Measurements from ENCODE around the gene COL21A1. TPM values are rescaled to one million over a fixed set of nuclear protein-coding genes. Genes with fewer than 3 reads are reported as not detected.

The COL21A1 gene
- total RNA-seq, 1 donor from 2014 or later = 20.0 TPM

GRCh38 chr6:56079751-56080540 lies 167.4 kb downstream of the COL21A1 start:
- intact Hi-C loops (cut with DNase I) = no loop called here
- DNase-seq (ENCODE audit: missing footprints) (no peak), ATAC-seq (no peak)

DNA sequence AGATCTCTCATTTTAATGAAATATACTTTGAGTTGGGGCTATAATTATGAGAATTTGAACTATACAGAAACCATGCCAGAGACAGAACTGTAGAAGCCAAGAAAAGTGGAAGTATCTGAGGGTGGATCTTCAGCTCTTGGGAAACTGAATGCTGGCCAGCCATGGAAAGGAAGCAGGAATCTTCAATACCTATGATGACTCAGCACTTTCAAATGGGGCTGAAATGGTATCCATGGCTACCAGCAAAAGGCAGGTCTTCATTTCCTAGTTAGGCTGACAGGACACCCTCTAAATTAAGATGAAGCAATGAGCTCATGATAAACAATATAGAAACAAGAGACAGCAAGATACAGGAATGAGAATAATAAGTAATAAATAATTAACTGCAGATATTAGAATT lies 171.3 kb downstream of the COL21A1 start:
- ATAC-seq (no peak), DNase-seq (ENCODE audit: missing footprints) (no peak)
- intact Hi-C loops (cut with DNase I) = no loop called here

- intact Hi-C loops (cut with DNase I) = no loop called here
- DNase-seq (ENCODE audit: missing footprints) (no peak), ATAC-seq (no peak)
Observed at GRCh38 chr6:56073761-56074160, 173.6 kb downstream of the COL21A1 start.

DNA sequence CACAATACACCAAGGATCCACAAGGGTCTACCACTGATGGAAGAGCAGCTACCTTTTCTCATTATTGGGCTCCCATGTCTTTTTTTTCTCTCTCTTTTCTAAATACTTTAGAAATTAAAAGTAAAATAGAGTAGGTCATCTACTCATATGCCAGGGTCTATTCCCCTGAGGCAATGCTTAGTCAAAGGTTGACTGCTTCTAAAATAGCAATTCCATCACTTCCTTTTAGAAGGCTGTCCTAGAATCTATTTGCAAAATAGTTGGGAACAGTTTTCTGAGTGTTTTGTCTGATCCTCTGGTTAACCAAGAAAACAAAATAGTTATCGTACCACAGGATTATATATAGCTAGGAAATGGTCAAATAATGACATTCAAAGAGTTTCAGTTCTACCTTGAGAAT lies 174.1 kb downstream of the COL21A1 start:
- no peak for DNase-seq (ENCODE audit: missing footprints)
- intact Hi-C loops (cut with DNase I) = no loop called here

GRCh38 chr6:56072856-56073255 lies 174.5 kb downstream of the COL21A1 start:
- no peak for DNase-seq (ENCODE audit: missing footprints)
- peak; percentile 69 for ATAC-seq
- intact Hi-C loops (cut with DNase I) = no loop called here

More for the DNA sequence above, 174.1 kb downstream of the COL21A1 start:
- ATAC-seq = no peak

DNA sequence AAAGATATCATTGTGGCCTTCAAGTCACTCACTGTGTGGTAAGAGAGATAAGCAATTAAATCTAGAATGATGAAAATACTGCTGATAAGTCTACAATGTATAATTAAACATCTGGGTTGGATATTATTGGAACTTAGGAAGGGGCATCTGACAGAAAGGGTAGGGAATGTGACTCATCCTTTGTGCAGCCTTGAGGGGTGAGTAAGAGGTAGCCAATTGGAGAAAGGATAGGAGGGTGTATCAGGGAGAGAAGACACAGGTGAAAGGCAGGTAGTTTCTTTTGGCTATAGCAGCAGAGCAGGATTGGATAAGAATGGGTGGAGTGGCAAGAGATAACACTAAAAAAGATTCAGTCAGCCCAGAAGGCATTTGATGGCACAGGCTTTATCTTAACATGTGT lies 182.0 kb downstream of the COL21A1 start:
- DNase-seq (ENCODE audit: missing footprints) (no peak), ATAC-seq (no peak)
- intact Hi-C loops (cut with DNase I) = no loop called here

DNA sequence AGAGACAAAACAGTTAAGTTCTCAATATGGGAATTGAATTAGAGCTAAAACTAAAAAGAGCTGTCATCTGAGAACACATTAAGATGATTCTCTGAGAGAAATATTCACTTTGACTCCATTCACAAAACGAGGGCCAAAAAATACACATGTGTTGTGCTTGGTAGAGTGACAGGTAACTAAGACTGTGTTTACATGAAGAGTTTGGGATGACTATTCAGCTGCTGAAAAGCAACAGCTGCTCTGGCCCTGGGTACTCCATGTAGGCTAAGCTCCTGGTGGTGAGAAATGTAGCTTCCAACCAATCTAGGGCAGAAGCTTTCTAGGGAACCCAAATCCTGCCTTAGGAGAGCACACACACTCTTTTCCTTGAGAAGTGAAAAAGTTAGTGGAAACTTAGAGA lies 184.5 kb downstream of the COL21A1 start:
- ATAC-seq (no peak), DNase-seq (ENCODE audit: missing footprints) (no peak)
- intact Hi-C loops (cut with DNase I) = no loop called here

- ATAC-seq = no peak
- intact Hi-C loops (cut with DNase I) = no loop called here
- no peak for DNase-seq (ENCODE audit: missing footprints)
Observed at GRCh38 chr6:56058636-56059035, 188.7 kb downstream of the COL21A1 start.

DNA sequence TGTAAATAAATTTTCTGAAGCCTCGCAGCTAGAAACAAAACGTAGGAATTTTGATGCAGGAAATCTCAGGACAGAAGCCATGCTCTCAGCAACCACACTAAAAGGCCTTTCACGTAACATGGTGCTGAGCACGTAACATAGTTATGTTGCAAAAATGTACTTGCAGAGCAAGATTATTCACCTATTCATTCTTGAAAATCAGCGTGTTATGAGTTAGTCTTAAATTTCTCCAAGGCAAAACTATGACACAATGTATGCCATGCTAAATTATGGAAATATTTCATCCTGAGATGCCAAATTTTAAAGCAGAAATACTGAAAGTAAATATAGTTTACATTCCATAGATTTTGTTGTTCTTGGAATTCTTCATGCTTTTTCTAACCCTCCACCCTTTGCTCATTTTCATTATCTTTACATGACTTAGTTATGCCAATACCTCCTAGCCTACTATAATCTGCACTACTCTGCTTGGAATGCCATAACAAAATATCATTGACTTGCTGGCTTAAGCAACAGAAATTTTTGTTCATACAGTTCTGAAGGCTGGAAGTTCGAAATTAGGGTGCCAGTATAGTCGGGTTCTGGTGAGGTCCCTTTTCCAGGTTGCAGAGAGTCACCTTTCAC lies 192.2 kb downstream of the COL21A1 start:
- intact Hi-C loops (cut with DNase I) = no loop called here
- DNase-seq (ENCODE audit: missing footprints) = no peak
- no peak for ATAC-seq

GRCh38 chr6:56051202-56051598 lies 196.2 kb downstream of the COL21A1 start:
- ATAC-seq = no peak
- intact Hi-C loops (cut with DNase I) = no loop called here
- DNase-seq (ENCODE audit: missing footprints) = no peak

DNA sequence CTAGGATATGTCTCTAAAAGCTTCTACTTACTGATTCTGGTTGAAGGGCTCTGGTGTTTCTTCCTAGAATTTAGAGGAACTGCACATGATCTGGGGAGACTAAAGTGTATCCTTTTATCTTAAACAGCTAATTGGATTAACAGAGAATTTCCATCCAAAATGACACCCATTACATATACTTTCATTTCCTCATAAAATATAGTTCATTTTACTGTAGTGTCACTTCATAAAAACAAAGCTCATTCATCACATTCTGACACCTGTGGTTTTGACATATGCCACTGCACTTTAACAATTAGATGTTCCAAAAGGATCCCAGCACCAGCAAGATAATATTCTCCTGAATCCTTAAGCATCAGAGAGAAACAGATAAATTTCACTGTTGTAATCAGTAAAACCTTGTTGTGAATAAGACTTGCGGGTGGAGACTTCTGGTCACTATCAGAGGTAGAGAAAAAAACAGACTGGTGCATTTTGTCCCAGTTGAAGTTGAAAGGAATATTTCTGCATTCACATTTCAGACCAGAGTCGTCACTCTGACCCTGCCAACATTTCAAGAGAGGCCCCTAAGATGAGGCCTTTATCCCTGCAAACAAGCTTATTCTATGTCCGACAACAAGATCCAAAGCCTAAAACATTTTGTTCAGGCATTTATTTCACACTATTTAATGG lies 196.7 kb downstream of the COL21A1 start:
- ATAC-seq (no peak), DNase-seq (ENCODE audit: missing footprints) (no peak)
- intact Hi-C loops (cut with DNase I) = no loop called here

DNA sequence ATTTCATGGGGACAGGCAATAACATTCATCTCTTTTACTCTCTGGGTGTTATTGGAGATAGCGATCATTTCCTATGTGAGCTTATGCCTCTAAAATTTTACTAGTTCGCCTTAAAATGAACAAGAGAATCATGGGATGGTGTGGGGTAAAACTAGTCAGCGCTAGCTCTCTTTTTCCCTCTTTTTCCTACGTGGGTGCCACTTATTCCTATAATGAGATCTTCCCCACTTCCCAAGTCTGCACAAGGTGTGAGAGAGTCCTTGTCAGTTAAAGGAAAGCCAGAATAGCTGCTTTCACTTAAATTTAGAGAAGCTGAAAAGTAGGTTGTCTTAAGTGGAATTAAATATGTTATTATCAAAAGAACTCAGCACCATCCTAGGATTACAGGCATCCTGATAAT lies 198.8 kb downstream of the COL21A1 start:
- no peak for DNase-seq (ENCODE audit: missing footprints)
- intact Hi-C loops (cut with DNase I) = no loop called here
- no peak for ATAC-seq

GRCh38 chr6:56047931-56048540 lies 199.3 kb downstream of the COL21A1 start:
- intact Hi-C loops (cut with DNase I) = no loop called here
- ATAC-seq (no peak), DNase-seq (ENCODE audit: missing footprints) (no peak)

DNA sequence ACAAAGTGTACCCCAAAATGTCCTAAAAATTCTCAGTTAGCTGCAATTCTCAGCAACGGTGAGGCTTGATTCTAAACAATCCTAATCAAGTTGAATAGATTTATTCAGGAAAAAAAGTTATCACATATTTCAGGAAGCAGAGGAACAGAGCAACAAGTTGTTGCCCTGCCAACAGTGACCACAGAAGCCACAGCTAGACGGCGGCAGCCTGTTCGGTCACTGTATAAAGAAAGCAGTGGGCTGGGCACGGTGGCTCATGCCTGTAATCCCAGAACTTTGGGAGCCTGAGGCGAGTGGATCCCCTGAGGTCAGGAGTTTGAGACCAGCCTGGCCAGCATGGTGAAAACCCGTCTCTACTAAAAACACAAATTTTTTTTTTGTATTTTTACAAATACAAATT lies 200.8 kb downstream of the COL21A1 start:
- intact Hi-C loops (cut with DNase I) = no loop called here
- ATAC-seq = no peak

GRCh38 chr6:56043761-56044160 lies 203.6 kb downstream of the COL21A1 start:
- intact Hi-C loops (cut with DNase I) = no loop called here
- no peak for DNase-seq (ENCODE audit: missing footprints)
- ATAC-seq = no peak

More for the DNA sequence above, 200.8 kb downstream of the COL21A1 start:
- peak; percentile 82 for DNase-seq (ENCODE audit: missing footprints)

DNA sequence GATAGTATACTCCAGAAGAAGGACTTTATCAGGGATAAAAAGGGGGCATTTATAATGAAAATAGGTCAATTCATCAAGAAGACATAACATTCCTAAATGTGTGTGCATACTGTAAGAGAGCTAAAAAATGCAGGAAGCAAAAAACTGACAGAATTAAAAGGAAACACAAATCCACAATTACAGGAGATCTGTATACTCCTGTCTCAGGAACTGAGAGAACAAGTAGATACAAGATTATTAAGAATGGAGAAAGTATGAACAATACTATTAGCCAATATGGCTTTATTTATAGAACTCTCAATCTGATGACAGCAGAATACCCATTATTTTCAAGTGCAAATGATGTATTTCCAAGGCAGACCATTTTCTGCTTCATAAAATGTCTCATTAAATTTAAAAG lies 204.3 kb downstream of the COL21A1 start:
- intact Hi-C loops (cut with DNase I) = no loop called here
- no peak for DNase-seq (ENCODE audit: missing footprints)
- no peak for ATAC-seq

GRCh38 chr6:56041591-56041990 lies 205.8 kb downstream of the COL21A1 start:
- intact Hi-C loops (cut with DNase I) = no loop called here
- DNase-seq (ENCODE audit: missing footprints) = no peak
- no peak for ATAC-seq

GRCh38 chr6:56040889-56041301 lies 206.5 kb downstream of the COL21A1 start:
- ATAC-seq = no peak
- intact Hi-C loops (cut with DNase I) = no loop called here
- no peak for DNase-seq (ENCODE audit: missing footprints)

DNA sequence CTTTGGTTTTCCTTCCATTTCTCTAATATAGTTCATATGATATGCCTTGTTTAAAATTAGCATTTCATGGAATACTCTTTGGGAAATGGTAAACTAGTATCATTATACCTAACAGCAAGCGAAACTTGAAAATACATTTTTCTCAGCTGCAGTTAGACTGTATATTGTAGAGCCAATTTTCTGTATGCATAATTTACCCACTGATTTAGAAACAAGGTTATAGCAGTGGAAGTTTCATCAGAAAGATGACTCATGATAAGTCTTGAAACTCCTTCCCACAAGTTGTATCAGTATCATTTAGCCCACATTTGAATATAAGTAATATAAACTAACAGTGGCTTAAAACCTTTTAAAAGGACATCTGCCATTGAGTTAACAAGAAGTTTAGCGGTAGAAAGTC lies 207.2 kb downstream of the COL21A1 start:
- ATAC-seq = no peak
- intact Hi-C loops (cut with DNase I) = no loop called here

DNA sequence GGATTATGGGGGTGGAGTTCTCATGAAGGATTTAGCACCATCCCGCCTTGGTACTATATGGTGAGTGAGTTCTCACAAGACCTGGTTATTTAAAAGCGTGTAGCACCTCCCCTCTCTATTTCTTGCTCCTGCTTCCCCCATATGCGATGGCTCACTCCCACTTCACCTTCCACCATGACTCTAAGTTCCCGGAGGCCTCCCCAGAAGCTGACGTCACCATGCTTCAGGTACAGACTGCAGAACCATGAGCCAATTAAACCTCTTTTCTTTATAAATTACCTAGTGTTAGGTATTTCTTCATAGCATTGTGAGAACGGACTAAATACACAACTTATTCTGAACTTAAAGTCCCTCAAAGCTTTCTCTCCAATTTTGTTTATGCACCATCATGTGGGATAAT lies 208.6 kb downstream of the COL21A1 start:
- no peak for DNase-seq (ENCODE audit: missing footprints)
- intact Hi-C loops (cut with DNase I) = loop anchor here (5.0 kb wide), 1 partner anchor 254 kb away; no protein-coding TSS in a partner anchor
- ATAC-seq = no peak

More for the DNA sequence above, 207.2 kb downstream of the COL21A1 start:
- DNase-seq (ENCODE audit: missing footprints) = no peak
